Measurements from ENCODE around the gene ZNF304.
A peak's percentile ranks its signal among the peaks of the same experiment; 100 is the strongest.
"Not testable (repeated sequence)": the region's sequence is repeated elsewhere in the genome, so short reads cannot be mapped to it uniquely, and the experiment has no call there.

Gene ZNF304

DNA sequence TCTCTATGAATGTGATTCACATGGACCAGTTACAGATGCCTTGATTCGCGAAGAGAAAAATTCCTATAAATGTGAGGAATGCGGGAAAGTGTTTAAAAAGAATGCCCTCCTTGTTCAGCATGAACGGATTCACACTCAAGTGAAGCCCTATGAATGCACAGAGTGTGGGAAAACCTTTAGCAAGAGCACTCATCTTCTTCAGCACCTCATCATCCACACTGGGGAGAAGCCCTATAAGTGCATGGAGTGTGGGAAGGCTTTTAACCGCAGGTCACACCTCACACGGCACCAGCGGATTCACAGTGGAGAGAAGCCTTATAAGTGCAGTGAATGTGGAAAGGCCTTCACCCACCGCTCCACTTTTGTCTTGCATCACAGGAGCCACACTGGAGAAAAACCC, 23.1 kb upstream of the ZNF304 start:
- DNase-seq (ENCODE audit: insufficient read length, low spot score) (no peak), FAIRE-seq (no peak)
- no peak for TF ChIP-seq POLR2A (IDR thresholded peaks at IDR 0.05; ENCODE audit: low read depth, low read length)

DNA sequence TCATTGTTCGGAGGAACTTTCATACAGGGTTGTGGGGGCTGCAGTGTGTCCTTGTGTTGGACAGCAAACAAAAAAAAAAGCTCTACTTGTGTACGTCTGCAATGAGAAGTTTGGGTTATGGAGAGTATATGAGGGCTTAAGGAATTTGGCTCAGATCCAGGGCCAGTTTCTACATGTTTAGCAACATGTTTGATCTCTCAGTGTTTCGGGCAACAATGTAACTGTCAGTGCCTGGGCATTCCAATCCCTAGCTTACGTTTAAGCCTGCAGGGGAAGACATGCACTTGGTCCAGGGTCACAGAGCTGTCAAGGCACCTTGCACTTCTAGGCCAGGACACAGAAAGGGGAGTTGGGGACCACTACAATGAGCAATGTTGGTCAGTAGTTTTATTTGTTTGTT, 16.9 kb upstream of the ZNF304 start:
- no peak for DNase-seq (ENCODE audit: insufficient read length, low spot score)
- no peak for FAIRE-seq
- no peak for TF ChIP-seq POLR2A (IDR thresholded peaks at IDR 0.05; ENCODE audit: low read depth, low read length)

DNA sequence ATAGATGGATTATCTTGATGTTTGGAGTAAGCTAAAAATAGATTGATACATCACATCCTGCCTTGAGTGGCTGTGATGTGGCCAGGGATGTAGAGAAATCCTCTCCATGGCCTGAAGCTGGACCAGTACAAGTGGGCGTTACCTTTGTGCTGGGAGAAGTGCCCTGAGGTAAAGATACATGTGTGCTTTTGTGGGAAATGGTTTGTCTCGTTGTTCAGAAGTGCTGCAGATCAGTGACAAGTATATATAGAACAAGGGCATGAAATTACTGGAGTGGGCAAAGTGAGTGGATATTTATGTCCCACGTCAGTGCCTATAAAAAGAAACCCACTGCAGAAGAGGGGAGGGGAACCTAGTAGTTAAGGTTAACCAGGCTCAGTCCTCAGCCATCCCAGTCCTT, 12.2 kb upstream of the ZNF304 start:
- TF ChIP-seq POLR2A (IDR thresholded peaks at IDR 0.05; ENCODE audit: low read depth, low read length): no peak
- FAIRE-seq (no peak), DNase-seq (ENCODE audit: insufficient read length, low spot score) (no peak)

- TF ChIP-seq POLR2A (IDR thresholded peaks at IDR 0.05; ENCODE audit: low read depth, low read length): no peak
- DNase-seq (ENCODE audit: insufficient read length, low spot score): no peak
- no peak for FAIRE-seq
These were observed 8.5 kb upstream of the ZNF304 start for GRCh38 chr19:57342582-57342981.

DNA sequence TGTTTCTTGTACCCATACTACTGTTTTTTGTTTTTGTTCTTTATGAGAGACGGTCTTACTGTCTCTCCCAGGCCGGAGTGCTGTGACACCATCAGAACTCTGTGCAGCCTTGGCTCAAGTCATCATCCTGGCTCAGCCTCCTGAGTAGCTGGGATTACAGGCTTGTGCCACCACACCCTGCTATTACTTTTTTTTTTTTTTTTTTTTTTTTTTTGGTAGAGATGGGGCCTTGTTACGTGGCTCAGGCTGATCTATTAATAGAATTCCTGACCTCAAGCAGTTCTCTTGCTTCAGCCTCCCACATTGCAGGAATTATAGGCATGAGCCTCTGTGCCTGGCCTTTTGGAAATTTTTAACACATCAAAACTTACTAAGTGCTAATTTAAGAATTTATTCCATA, 2.9 kb upstream of the ZNF304 start:
- TF ChIP-seq POLR2A (IDR thresholded peaks at IDR 0.05; ENCODE audit: low read depth, low read length): no peak
- peak; percentile 28 for DNase-seq (ENCODE audit: insufficient read length, low spot score)
- no peak for FAIRE-seq

DNA sequence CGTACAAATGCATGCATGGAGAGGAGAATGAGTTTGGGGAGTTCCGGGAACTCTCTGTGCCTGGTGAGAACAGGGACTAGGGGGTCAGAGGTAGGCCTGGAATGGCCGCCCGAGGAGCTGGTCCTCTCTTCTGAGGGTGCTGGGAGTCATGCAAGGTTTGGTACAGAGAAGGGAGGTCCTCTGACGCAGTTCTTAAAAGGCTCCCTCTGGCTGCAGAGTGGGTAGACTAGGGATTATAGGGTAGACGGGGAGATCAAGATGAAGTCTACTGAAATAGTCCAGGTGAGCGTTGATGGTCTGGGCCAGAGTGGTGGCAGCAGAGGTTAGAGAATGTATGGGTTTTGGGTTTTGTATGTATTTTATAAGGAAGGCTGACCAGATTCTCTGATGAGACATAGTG, 796 bp downstream of the ZNF304 start:
- no peak for DNase-seq (ENCODE audit: insufficient read length, low spot score)
- no peak for TF ChIP-seq POLR2A (IDR thresholded peaks at IDR 0.05; ENCODE audit: low read depth, low read length)
- FAIRE-seq: no peak

DNA sequence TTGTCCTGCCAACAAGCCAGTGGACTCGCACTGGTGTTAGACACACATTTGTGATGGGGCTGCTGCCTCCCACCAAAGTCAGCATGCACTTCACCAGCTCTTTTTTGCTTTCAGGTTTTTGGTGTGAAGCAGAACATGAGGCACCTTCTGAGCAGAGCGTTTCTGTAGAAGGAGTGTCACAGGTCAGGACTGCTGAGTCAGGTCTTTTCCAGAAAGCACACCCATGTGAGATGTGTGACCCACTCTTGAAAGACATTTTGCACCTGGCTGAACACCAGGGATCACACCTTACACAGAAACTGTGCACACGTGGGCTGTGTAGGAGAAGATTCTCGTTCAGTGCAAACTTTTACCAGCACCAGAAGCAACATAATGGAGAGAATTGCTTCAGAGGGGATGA, 4.8 kb downstream of the ZNF304 start:
- no peak for FAIRE-seq

GRCh38 chr19:57357406-57357805, 6.3 kb downstream of the ZNF304 start:
- no peak for TF ChIP-seq POLR2A (IDR thresholded peaks at IDR 0.05; ENCODE audit: low read depth, low read length)

More for the DNA sequence above, 4.8 kb downstream of the ZNF304 start:
- TF ChIP-seq POLR2A (IDR thresholded peaks at IDR 0.05; ENCODE audit: low read depth, low read length): no peak
- no peak for DNase-seq (ENCODE audit: insufficient read length, low spot score)

GRCh38 chr19:57359300-57359699, 8.2 kb downstream of the ZNF304 start:
- DNase-seq (ENCODE audit: insufficient read length, low spot score): no peak
- no peak for FAIRE-seq
- no peak for TF ChIP-seq POLR2A (IDR thresholded peaks at IDR 0.05; ENCODE audit: low read depth, low read length)

More at GRCh38 chr19:57357406-57357805, 6.3 kb downstream of the ZNF304 start:
- FAIRE-seq: no peak
- no peak for DNase-seq (ENCODE audit: insufficient read length, low spot score)

DNA sequence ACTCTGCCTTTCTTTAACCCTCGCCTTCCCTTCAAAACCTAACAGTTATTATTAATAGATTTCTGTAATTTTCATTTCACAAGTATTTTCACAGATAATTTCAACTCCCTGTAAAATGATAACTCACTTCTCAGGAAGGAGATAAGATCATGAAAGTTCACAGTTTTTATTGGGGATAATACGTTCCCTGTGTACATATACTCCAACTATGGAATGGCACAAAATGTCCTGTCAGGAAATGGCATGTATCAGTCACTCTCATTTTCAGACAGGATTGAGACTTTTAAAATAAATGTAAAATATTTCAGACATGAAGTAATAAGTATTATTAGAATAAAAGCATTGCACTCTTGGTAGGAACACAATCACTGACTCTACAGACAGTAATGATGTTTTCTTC, 11.3 kb downstream of the ZNF304 start:
- FAIRE-seq: no peak

GRCh38 chr19:57362997-57363687, 12.1 kb downstream of the ZNF304 start, which contains the start of the genes TRAPPC2B and ZNF547:
TSS of gene TRAPPC2B (plus strand) at chr19:57363551. CDS start at chr19:57364834, 1,283 bp downstream.
TSS of gene ZNF547 (plus strand) at chr19:57363551. CDS start at chr19:57368556, 5,005 bp downstream.
- DNase-seq (ENCODE audit: insufficient read length, low spot score): peak; percentile 97
- TF ChIP-seq POLR2A (IDR thresholded peaks at IDR 0.05; ENCODE audit: low read depth, low read length): peak; percentile 94
- peak; percentile 89 for FAIRE-seq

More for the DNA sequence above, 11.3 kb downstream of the ZNF304 start:
- TF ChIP-seq POLR2A (IDR thresholded peaks at IDR 0.05; ENCODE audit: low read depth, low read length): no peak
- DNase-seq (ENCODE audit: insufficient read length, low spot score): no peak

DNA sequence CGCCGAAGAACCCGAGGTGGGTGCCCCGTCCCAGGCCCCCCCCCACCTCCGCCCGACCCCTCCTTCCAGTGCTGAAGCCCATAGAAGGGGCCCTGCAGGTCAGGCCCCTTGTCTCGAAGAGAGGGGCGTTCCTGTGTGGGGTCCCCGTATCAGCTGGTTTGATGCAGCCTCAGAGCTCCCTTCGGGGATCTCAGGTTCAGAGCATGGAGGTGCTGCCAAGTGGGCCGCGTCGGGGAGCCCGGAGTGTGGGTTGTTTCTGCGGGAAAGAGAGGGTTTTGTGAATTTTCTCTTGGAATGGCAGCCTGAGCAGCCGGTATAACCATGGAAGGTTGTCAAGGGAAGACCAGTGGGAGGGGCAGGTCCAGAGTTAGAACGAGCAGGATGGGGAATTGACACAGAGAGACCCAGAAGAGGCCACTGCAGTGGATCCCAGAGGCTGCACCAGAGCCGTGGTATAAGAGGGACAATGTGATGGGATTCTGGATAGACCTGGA, 12.7 kb downstream of the ZNF304 start:
- no peak for TF ChIP-seq POLR2A (IDR thresholded peaks at IDR 0.05; ENCODE audit: low read depth, low read length)
- DNase-seq (ENCODE audit: insufficient read length, low spot score): peak; percentile 40
- FAIRE-seq: no peak

DNA sequence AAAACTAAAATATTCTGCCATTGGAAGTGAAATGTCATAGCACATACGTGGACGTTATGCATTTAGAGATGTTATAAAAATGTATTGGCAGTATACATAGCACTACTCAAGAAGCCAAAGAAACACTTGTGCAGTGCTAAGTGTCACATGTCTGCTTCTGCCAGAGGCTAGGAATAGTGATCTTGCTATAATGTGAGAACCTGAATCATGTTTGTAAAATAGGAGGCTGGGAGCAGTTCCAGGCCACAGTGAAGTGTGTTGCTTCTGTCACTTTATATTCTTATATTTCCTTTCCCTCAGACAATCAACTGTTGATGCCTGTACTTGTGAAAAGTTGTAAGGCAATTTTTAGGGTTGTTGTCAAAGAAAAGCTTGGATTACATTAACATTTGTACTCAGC, 15.7 kb downstream of the ZNF304 start:
- FAIRE-seq (no peak), DNase-seq (ENCODE audit: insufficient read length, low spot score) (no peak)
- no peak for TF ChIP-seq POLR2A (IDR thresholded peaks at IDR 0.05; ENCODE audit: low read depth, low read length)

- FAIRE-seq: no peak
- DNase-seq (ENCODE audit: insufficient read length, low spot score): no peak
- no peak for TF ChIP-seq POLR2A (IDR thresholded peaks at IDR 0.05; ENCODE audit: low read depth, low read length)
These were observed 23.1 kb downstream of the ZNF304 start for GRCh38 chr19:57374179-57374578.

DNA sequence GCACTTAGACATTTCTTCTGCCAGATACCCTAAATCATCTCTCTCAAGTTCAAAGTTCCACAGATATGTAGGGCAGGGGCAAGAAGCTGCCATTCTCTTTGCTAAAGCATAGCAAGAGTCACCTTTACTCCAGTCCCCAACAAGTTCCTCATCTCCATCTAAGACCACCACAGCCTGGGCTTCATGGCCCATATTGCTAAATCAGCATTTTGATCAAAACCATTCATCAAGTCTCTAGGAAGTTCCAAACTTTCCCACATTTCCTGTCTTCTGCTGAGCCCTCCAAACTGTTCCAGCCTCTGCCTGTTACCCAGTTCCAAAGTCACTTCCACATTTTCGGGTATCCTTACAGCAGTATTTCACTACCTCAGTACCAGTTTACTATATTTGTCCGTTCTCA, 23.6 kb downstream of the ZNF304 start:
- DNase-seq (ENCODE audit: insufficient read length, low spot score); FAIRE-seq: not testable (repeated sequence)

All from H54 (cell line).